ENCODE data around the gene ASCL5. TPM values are rescaled to one million over a fixed set of nuclear protein-coding genes. Genes with fewer than 3 reads are reported as not detected.

Gene ASCL5
- total RNA-seq, 1 donor from 2014 or later = not detected

- DNase-seq = no peak
- intact Hi-C loops (cut with DNase I) = no loop called here
- ATAC-seq (ENCODE audit: poor library complexity) = no peak
Measured at GRCh38 chr1:201139306-201139705, 12.3 kb upstream of the ASCL5 start.

GRCh38 chr1:201138311-201138840 lies 11.4 kb upstream of the ASCL5 start:
- intact Hi-C loops (cut with DNase I) = no loop called here
- DNase-seq (no peak), ATAC-seq (ENCODE audit: poor library complexity) (no peak)

GRCh38 chr1:201137579-201138310 lies 10.8 kb upstream of the ASCL5 start:
- DNase-seq = peak; percentile 79
- intact Hi-C loops (cut with DNase I) = no loop called here
- peak; percentile 62 for ATAC-seq (ENCODE audit: poor library complexity)

GRCh38 chr1:201137024-201137392 lies 10.0 kb upstream of the ASCL5 start:
- no peak for DNase-seq
- ATAC-seq (ENCODE audit: poor library complexity) = no peak
- intact Hi-C loops (cut with DNase I) = no loop called here

- no peak for DNase-seq
- no peak for ATAC-seq (ENCODE audit: poor library complexity)
- intact Hi-C loops (cut with DNase I) = no loop called here
Measured at GRCh38 chr1:201136355-201137023, 9.5 kb upstream of the ASCL5 start.

- DNase-seq (no peak), ATAC-seq (ENCODE audit: poor library complexity) (no peak)
- intact Hi-C loops (cut with DNase I) = no loop called here
Measured at GRCh38 chr1:201134405-201134804, 7.4 kb upstream of the ASCL5 start.

GRCh38 chr1:201131398-201131797 lies 4.4 kb upstream of the ASCL5 start:
- DNase-seq = no peak
- intact Hi-C loops (cut with DNase I) = no loop called here
- no peak for ATAC-seq (ENCODE audit: poor library complexity)

GRCh38 chr1:201128962-201129361 lies 2.0 kb upstream of the ASCL5 start:
- intact Hi-C loops (cut with DNase I) = no loop called here
- DNase-seq (no peak), ATAC-seq (ENCODE audit: poor library complexity) (no peak)

- intact Hi-C loops (cut with DNase I) = no loop called here
- DNase-seq (no peak), ATAC-seq (ENCODE audit: poor library complexity) (no peak)
Measured at GRCh38 chr1:201128476-201128875, 1.5 kb upstream of the ASCL5 start.

GRCh38 chr1:201127755-201128455 lies 921 bp upstream of the ASCL5 start:
- intact Hi-C loops (cut with DNase I) = no loop called here
- no peak for DNase-seq
- no peak for ATAC-seq (ENCODE audit: poor library complexity)

GRCh38 chr1:201126463-201126831 lies 537 bp downstream of the ASCL5 start:
- intact Hi-C loops (cut with DNase I) = no loop called here
- DNase-seq (peak; percentile 15), ATAC-seq (ENCODE audit: poor library complexity) (no peak)

- DNase-seq (peak; percentile 13), ATAC-seq (ENCODE audit: poor library complexity) (no peak)
- intact Hi-C loops (cut with DNase I) = no loop called here
Measured at GRCh38 chr1:201125800-201126199, 1.2 kb downstream of the ASCL5 start.

GRCh38 chr1:201125019-201125418 lies 2.0 kb downstream of the ASCL5 start:
- ATAC-seq (ENCODE audit: poor library complexity) = no peak
- intact Hi-C loops (cut with DNase I) = no loop called here
- peak; percentile 22 for DNase-seq

GRCh38 chr1:201123866-201124265 lies 3.1 kb downstream of the ASCL5 start:
- intact Hi-C loops (cut with DNase I) = no loop called here
- no peak for DNase-seq

GRCh38 chr1:201122321-201122957 lies 4.5 kb downstream of the ASCL5 start:
- ATAC-seq (ENCODE audit: poor library complexity) (no peak), DNase-seq (peak; percentile 24)
- intact Hi-C loops (cut with DNase I) = no loop called here

More at GRCh38 chr1:201123866-201124265, 3.1 kb downstream of the ASCL5 start:
- ATAC-seq (ENCODE audit: poor library complexity) = no peak

- peak; percentile 45 for DNase-seq
- intact Hi-C loops (cut with DNase I) = no loop called here
- peak; percentile 64 for ATAC-seq (ENCODE audit: poor library complexity)
Measured at GRCh38 chr1:201119206-201120197, 7.5 kb downstream of the ASCL5 start.

GRCh38 chr1:201116091-201116490 lies 10.9 kb downstream of the ASCL5 start:
- ATAC-seq (ENCODE audit: poor library complexity) (no peak), DNase-seq (peak; percentile 5)
- intact Hi-C loops (cut with DNase I) = no loop called here

- intact Hi-C loops (cut with DNase I) = loop anchor here (2.0 kb wide), 1 partner anchor 143 kb away; no protein-coding TSS in a partner anchor
- ATAC-seq (ENCODE audit: poor library complexity) = no peak
- DNase-seq = peak; percentile 27
Measured at GRCh38 chr1:201115390-201115937, 11.5 kb downstream of the ASCL5 start.
